ENCODE measurements around the gene F2RL3. TPM values are rescaled to one million over a fixed set of nuclear protein-coding genes. Genes with fewer than 3 reads are reported as not detected.

The F2RL3 gene
- total RNA-seq, 1 donor from 2014 or later, result not detected

GRCh38 chr19:16892868-16893685, 4.3 kb downstream of the F2RL3 start:
- no peak for DNase-seq (ENCODE audit: low read depth)

DNA sequence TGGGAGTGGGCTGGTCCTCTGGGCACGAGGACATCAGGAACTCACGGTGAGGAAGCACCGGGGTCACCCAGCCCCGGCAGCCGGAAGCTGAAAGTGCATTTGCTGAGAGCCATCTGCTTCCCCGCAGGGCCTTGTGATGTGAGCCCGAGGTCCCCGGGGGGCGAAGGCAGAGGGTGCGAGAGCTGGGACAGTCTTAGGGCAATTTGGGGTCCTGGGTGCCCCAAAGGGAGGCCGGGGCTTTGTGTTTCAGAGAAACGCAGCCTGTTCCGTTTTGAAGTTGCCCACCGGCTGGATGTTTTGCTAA, 4.8 kb downstream of the F2RL3 start:
- no peak for DNase-seq (ENCODE audit: low read depth)

DNA sequence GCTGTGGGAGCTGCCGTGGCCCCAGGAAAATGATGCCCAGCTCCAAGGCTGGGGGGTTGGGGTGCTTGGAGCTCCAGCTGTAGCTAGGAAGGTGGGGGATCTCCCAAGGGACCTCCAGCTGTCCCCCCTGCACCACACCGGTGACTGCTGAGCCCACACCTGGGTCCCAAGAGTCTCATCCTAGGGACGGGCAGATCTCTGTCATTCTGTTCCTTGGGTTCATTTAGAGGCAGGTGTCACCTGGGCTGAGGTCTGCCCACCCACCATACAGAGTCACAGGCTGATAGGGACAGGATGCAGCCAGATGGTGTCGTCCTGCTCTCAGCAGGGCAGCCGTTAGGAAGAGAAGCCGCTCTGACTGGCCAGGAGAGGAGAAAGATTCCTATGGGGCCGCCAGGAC, 5.3 kb downstream of the F2RL3 start:
- no peak for DNase-seq (ENCODE audit: low read depth)

DNA sequence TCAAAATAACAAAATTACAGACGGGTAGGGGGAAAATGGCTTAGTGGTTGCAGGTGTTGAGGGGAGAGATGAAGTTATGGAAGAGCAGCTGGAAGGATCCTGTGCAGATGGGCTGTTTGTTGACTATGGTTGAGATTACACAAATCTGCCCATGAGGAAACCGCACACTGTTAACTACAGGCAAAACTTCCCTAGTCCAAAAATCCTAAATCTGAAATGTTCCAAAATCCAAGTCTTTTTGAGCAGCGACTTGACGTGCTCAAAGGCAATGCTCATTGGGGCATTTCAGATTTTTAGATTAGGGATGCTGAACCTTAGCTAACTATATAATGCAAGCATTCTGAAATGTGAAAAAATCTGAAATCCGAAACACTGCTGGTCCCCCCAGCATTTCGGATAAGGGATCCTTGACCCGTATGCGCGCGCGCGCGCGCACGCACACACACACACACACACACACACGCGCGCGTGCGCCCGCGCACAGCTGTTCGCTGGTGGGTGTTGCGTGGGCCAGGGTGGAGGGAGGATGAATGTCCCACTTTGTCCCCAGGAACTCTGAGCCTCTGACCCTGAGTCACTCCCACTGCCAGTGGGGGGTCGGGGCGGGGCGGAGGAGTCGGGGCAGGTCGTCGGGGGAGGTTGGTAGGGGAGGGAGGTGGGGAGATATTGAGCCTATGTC, 6.8 kb downstream of the F2RL3 start:
- DNase-seq (ENCODE audit: low read depth), result peak; percentile 11

DNA sequence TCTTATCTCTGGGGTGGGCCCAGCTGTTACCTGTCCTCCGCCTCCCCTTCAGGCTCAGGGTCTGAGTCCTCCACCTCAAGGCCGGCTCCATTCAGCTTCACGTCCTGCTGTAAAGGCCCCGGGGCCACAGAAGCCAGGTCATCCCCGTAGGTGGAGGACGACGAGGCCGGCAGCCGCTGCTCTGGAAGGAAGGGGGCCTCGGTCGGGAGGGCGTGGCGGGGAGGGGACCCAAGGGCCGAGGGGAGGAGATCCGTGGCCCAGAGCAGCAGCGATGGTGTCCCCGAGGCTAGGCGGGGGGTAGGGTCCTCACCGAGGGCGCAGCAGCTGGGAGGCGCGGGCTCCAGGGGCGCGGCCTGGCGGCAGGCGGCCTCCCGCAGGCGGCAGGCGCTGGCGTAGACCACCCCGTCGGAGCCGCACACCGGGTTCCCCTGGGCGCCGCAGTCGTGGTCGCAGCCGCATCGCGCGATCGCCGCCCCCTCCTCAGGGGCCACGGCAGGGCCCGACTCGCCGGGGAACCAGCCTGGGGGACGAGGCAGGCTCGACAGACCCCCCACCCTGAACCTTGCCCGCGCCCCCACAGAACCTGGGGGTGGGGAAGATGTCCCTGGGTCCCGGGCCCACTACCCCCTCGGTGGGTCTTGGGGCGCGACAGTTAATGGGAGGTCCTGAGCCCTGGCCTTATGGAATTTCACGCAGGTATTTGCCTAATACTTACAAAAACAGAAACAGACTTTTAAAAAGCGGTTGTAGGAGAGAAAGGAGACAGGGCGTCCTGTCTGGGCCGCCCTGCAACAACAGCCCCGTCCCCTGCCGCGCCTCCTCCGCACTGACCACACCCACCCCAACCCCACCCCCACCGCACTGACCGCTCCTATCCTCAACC, 7.6 kb downstream of the F2RL3 start:
- no peak for DNase-seq (ENCODE audit: low read depth)

DNA sequence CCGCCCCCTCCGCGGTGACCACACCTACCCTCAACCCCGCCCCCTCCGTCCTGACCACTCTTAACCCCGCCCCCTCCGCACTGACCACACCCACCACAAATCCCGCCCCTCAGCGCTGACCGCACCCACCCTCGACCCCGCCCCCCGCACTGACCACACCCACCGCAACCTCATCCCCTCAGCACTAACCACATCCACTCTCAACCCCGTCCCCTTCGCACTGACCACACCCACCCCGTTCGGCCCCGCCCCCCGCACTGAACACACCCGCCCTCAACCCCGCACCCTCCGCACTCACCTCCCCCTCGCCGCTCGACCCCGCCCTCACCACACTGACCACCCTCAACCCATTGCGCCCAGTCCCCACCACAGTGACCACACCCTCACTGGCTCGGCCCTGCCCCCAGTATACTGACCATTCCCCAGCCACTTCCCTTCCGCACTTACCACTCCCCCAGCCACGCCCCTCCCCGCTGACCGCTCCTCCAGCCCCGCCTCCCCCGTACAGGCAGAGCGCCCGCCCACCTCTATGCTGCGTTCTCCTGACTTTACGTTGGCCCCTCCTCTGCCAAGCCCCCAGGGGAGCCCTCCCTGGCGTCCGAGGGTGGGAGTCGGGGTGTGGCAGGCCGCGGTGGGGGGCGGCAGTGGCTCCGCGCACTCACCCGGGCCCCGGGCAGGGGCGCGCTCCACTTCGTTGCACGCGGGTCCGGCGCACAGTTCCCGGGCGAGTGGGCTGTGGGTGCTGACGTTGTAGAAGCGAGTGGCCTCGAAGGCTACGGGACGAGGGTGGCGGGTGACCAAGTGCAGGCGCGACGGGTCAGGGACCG, 8.4 kb downstream of the F2RL3 start:
- peak; percentile 11 for DNase-seq (ENCODE audit: low read depth)

- no peak for DNase-seq (ENCODE audit: low read depth)
Observed at GRCh38 chr19:16897856-16898161, 9.0 kb downstream of the F2RL3 start.

GRCh38 chr19:16898361-16899015, 9.7 kb downstream of the F2RL3 start:
- DNase-seq (ENCODE audit: low read depth), result no peak

GRCh38 chr19:16899566-16900075, 10.8 kb downstream of the F2RL3 start:
- DNase-seq (ENCODE audit: low read depth), result no peak

GRCh38 chr19:16901491-16902175, 12.8 kb downstream of the F2RL3 start:
- no peak for DNase-seq (ENCODE audit: low read depth)

GRCh38 chr19:16902545-16902944, 13.7 kb downstream of the F2RL3 start:
- no peak for DNase-seq (ENCODE audit: low read depth)

GRCh38 chr19:16903347-16903746, 14.5 kb downstream of the F2RL3 start:
- DNase-seq (ENCODE audit: low read depth), result no peak

DNA sequence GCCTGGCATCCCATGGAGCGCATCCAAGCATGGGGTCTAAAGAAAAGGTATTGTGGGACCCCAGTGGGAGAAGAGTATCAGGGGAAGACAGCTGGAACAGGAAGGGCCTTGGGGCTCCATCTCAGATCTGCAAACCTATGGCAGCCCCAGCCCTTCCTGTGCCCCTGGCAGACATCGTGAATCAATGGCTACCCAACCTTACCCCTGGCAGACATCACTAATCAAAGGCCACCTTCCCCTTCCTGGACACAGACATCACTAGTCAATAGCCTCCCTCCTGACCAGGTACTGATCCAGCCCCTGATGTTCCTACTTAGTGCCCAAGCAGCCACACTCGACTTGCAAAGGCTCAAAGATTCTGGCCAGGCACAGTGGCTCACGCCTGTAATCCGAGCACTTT, 15.8 kb downstream of the F2RL3 start:
- no peak for DNase-seq (ENCODE audit: low read depth)

- DNase-seq (ENCODE audit: low read depth), result no peak
Observed at GRCh38 chr19:16908759-16909158, 20.0 kb downstream of the F2RL3 start.

- no peak for DNase-seq (ENCODE audit: low read depth)
Observed at GRCh38 chr19:16911046-16911445, 22.2 kb downstream of the F2RL3 start.

GRCh38 chr19:16912780-16913179, 24.0 kb downstream of the F2RL3 start:
- DNase-seq (ENCODE audit: low read depth), result no peak

GRCh38 chr19:16914421-16914820, 25.6 kb downstream of the F2RL3 start:
- no peak for DNase-seq (ENCODE audit: low read depth)

GRCh38 chr19:16915135-16915534, 26.3 kb downstream of the F2RL3 start:
- no peak for DNase-seq (ENCODE audit: low read depth)

DNA sequence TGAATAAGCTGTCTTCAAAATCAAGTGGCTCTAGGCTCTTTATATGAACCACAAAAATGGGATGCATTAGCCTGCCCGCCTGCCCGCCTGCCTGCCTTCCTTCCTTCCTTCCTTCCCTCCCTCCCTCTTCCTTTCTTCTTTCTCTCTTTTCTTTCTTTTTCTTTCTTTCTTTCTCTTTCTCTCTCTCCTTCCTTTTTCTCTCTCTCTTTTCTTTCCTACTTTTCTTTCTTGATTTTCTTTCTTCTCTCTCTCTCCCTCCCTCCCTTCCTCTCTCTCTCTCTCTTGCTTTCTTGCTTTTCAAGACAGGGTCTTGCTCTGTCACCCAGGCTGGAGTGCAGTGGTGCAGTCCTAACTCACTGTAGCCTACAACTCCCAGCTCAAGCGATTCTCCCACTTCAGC, 26.9 kb downstream of the F2RL3 start:
- no peak for DNase-seq (ENCODE audit: low read depth)

DNA sequence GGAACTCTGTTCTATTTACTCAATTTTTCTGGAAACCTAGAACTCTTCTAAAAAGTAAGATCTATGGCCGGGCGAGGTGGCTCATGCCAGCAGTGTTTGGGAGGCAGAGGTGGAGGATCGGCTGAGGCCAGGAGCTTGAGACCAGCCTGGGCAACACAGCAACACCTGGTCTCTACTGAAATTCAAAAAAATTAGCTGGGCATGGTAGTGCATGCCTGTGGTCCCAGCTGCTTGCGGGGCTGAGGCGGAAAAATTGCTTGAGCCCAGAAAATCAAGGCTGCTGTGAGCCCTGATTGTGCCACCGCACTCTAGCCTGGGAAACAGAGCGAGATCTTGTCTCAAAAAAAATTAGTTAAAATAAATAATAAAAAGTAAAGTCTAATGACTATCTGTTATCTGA, 28.6 kb downstream of the F2RL3 start:
- no peak for DNase-seq (ENCODE audit: low read depth)
